BJ (cell line): ENCODE results near the gene BTBD19. TPM values are rescaled to one million over a fixed set of nuclear protein-coding genes. Genes with fewer than 3 reads are reported as not detected.

ENCODE experiments used
- CTCF ChIA-PET: fragments of 350-600 bp; formaldehyde crosslinking; extraction: SDS; loops from one replicate; lab custom pipeline; 2021; ENCODE audit warnings: antibody characterized with exemption, inconsistent platforms; lab: Yijun Ruan, JAX
- POLR2A ChIA-PET: fragments of 300-600 bp; sonication (Branson Sonifier 250); formaldehyde crosslinking; extraction: SDS; loops from one replicate; lab custom pipeline; 2021; ENCODE audit warnings: antibody characterized with exemption; lab: Charles Lee
- DNase-seq: peaks from one replicate; pipeline ENCODE4 v3.0.0-alpha.2; 2011; ENCODE audit warnings: low read depth
- H3K27me3 ChIP-seq: 2 replicates; pipeline ENCODE4 v1.6.0; 2011; ENCODE audit warnings: low read length; ENCODE audit not compliant: control insufficient read depth, insufficient read depth
- H3K36me3 ChIP-seq: 2 replicates; pipeline ENCODE4 v1.5.1; 2011; ENCODE audit warnings: low read length; ENCODE audit not compliant: control insufficient read depth, insufficient read depth
- H3K4me3 ChIP-seq: 2 replicates; pipeline ENCODE4 v1.5.1; 2011; ENCODE audit warnings: low read depth, mild to moderate bottlenecking, control low read depth, low read length
- polyA plus RNA-seq: library from polyadenylated mRNA; depleted of rRNA; stranded (reverse); fragments of >200 nt; gene quantifications from 2 replicates; pipeline ENCODE4 v1.2.3, GENCODE V29; 2011
- TF ChIP-seq, protein P1 (sequence below): IDR thresholded peaks from 2 replicates; pipeline ENCODE4 v1.5.1; 2011; ENCODE audit warnings: low read depth, mild to moderate bottlenecking, control low read depth, inconsistent platforms, low read length, moderate library complexity; ENCODE audit not compliant: insufficient read depth

Gene BTBD19
- polyA plus RNA-seq, 1 experiment: 25.7 TPM

DNA sequence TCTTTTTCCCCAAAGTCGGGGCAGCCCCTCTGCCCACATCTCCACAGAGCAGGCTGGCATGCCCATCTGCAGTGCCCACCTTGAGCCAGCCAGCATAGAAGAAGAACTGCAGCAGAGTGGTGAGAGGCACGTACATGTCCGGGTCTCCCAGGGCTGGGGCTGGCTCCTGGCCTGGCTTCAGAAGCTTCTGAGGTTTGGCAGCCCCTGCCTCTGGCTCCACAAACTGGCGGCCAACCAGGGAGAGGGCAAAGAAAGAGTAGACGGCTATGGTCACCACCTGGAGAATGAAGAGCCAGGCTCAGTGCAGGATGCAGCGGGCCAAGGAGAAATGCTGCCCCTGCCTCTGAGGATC lies 23.3 kb upstream of the BTBD19 start:
- POLR2A ChIA-PET: no interaction called here
- TF ChIP-seq, protein P1, sequence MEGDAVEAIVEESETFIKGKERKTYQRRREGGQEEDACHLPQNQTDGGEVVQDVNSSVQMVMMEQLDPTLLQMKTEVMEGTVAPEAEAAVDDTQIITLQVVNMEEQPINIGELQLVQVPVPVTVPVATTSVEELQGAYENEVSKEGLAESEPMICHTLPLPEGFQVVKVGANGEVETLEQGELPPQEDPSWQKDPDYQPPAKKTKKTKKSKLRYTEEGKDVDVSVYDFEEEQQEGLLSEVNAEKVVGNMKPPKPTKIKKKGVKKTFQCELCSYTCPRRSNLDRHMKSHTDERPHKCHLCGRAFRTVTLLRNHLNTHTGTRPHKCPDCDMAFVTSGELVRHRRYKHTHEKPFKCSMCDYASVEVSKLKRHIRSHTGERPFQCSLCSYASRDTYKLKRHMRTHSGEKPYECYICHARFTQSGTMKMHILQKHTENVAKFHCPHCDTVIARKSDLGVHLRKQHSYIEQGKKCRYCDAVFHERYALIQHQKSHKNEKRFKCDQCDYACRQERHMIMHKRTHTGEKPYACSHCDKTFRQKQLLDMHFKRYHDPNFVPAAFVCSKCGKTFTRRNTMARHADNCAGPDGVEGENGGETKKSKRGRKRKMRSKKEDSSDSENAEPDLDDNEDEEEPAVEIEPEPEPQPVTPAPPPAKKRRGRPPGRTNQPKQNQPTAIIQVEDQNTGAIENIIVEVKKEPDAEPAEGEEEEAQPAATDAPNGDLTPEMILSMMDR: no peak

GRCh38 chr1:44785501-44786137 lies 22.7 kb upstream of the BTBD19 start:
- peaks cover 1% of the 10 kb centered on the region; the same call in 1 of the 2 replicates for H3K27me3 ChIP-seq
- POLR2A ChIA-PET: no interaction called here
- DNase-seq: no peak
- TF ChIP-seq, protein P1: no peak
- CTCF ChIA-PET: interaction anchor here (0.8 to 3.4 kb wide), 13 partner anchors 7 to 714 kb away, joined by 3 to 11 read pairs (median 4); partner anchors contain the start of genes BTBD19, CCDC163, MMACHC and PLK3
- H3K36me3 ChIP-seq: peaks cover 4% of the 10 kb centered on the region
- H3K4me3 ChIP-seq: no peak overlapping the region; the same call in 1 of the 2 replicates

More for the DNA sequence above, 23.3 kb upstream of the BTBD19 start:
- CTCF ChIA-PET: interaction anchor here (0.8 to 3.4 kb wide), 12 partner anchors 8 to 715 kb away, joined by 3 to 10 read pairs (median 4); partner anchors contain the start of genes BTBD19, CCDC163, MMACHC and PLK3
- Histone ChIP-seq H3K36me3 (peaks cover 7% of the 10 kb centered on the region), H3K27me3 (peaks cover 1% of the 10 kb centered on the region; the same call in 1 of the 2 replicates), H3K4me3 (no peak overlapping the region)
- DNase-seq: no peak

- H3K27me3 ChIP-seq: peaks cover 1% of the 10 kb centered on the region; the same call in 1 of the 2 replicates
- ChIA-PET CTCF (interaction anchor here (0.9 to 3.4 kb wide), 10 partner anchors 8 to 707 kb away, joined by 3 to 11 read pairs (median 4); partner anchors contain the start of genes HECTD3 and PLK3), POLR2A (interaction anchor here (0.7 kb wide), 1 partner anchor 14 kb away, joined by 12 read pairs; no protein-coding TSS in a partner anchor)
- no peaks in the 10 kb centered on the region; the same call in 1 of the 2 replicates for H3K36me3 ChIP-seq
- TF ChIP-seq, protein P1: peak; percentile 100
- H3K4me3 ChIP-seq: peak overlapping the region; percentile 37
- DNase-seq: no peak
Measured at GRCh38 chr1:44786138-44786840, 22.0 kb upstream of the BTBD19 start.

GRCh38 chr1:44786841-44787426 lies 21.4 kb upstream of the BTBD19 start:
- ChIA-PET POLR2A (interaction anchor here (0.7 kb wide), 1 partner anchor 13 kb away, joined by 12 read pairs; no protein-coding TSS in a partner anchor), CTCF (interaction anchor here (0.8 to 3.2 kb wide), 8 partner anchors 9 to 706 kb away, joined by 3 to 11 read pairs (median 4); partner anchors contain the start of genes HECTD3 and PLK3)
- peaks cover 1% of the 10 kb centered on the region; the same call in 1 of the 2 replicates for H3K27me3 ChIP-seq
- no peak for DNase-seq
- H3K4me3 ChIP-seq: no peak overlapping the region
- no peaks in the 10 kb centered on the region for H3K36me3 ChIP-seq
- TF ChIP-seq, protein P1: no peak
